ENCODE data around the gene LMF1.

- no peak for TF ChIP-seq EZH2 (IDR thresholded peaks at IDR 0.05; ENCODE audit: low read length)
- TF ChIP-seq, protein P1, sequence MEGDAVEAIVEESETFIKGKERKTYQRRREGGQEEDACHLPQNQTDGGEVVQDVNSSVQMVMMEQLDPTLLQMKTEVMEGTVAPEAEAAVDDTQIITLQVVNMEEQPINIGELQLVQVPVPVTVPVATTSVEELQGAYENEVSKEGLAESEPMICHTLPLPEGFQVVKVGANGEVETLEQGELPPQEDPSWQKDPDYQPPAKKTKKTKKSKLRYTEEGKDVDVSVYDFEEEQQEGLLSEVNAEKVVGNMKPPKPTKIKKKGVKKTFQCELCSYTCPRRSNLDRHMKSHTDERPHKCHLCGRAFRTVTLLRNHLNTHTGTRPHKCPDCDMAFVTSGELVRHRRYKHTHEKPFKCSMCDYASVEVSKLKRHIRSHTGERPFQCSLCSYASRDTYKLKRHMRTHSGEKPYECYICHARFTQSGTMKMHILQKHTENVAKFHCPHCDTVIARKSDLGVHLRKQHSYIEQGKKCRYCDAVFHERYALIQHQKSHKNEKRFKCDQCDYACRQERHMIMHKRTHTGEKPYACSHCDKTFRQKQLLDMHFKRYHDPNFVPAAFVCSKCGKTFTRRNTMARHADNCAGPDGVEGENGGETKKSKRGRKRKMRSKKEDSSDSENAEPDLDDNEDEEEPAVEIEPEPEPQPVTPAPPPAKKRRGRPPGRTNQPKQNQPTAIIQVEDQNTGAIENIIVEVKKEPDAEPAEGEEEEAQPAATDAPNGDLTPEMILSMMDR (optimal IDR thresholded peaks at IDR 0.05 in 1 of 3, IDR thresholded peaks at IDR 0.05 in 1 of 3, conservative IDR thresholded peaks at IDR 0.05 in 1 of 3; ENCODE audit: extremely low read depth in 1 of 3, insufficient read depth in 2 of 3, low read length in 3 of 3): no peak
Measured at GRCh38 chr16:1020091-1020399, 49.3 kb upstream of the LMF1 start.

All from keratinocyte (primary cell).